OCI-LY1 (cell line): ENCODE measurements around the gene USP50.

ENCODE experiments used
- H2AFZ ChIP-seq: fragments of 200-600 bp; sonication (generic), shearing (Covaris generic); 2 replicates; pipeline ENCODE4 v1.6.0; 2014; ENCODE audit warnings: antibody characterized with exemption, mild to moderate bottlenecking, low read length
- H3F3A ChIP-seq: fragments of 200-600 bp; sonication (generic), shearing (Covaris generic); 2 replicates; pipeline ENCODE4 v1.6.0; 2014; ENCODE audit warnings: mild to moderate bottlenecking, antibody characterized with exemption, low read length, moderate library complexity; ENCODE audit not compliant: insufficient read depth
- H3K27ac ChIP-seq: fragments of 200-600 bp; sonication (generic); 2 replicates; pipeline ENCODE4 v1.5.1; 2014; ENCODE audit warnings: low read length, mixed run types, mild to moderate bottlenecking, low read depth; ENCODE audit not compliant: poor library complexity, severe bottlenecking
- H3K27me3 ChIP-seq: fragments of 200-600 bp; sonication (generic); 2 replicates; pipeline ENCODE4 v1.6.0; 2014; ENCODE audit warnings: antibody characterized with exemption, mild to moderate bottlenecking, low read length, moderate library complexity; ENCODE audit not compliant: insufficient read depth
- H3K36me3 ChIP-seq: fragments of 200-600 bp; sonication (generic); 2 replicates; pipeline ENCODE4 v1.6.1; 2014; ENCODE audit warnings: mild to moderate bottlenecking, antibody characterized with exemption, low read length, moderate library complexity, mixed read lengths; ENCODE audit not compliant: insufficient read depth
- H3K4me1 ChIP-seq: fragments of 200-600 bp; sonication (generic); 2 replicates; pipeline ENCODE4 v1.5.1; 2014; ENCODE audit warnings: mild to moderate bottlenecking, low read length, moderate library complexity; ENCODE audit not compliant: insufficient read depth, severe bottlenecking
- H3K4me2 ChIP-seq: fragments of 200-600 bp; sonication (generic), shearing (Covaris generic); 2 replicates; pipeline ENCODE4 v1.6.1; 2014; ENCODE audit warnings: low read length
- H3K4me3 ChIP-seq: fragments of 200-600 bp; sonication (generic); 2 replicates; pipeline ENCODE4 v1.5.1; 2014; ENCODE audit warnings: low read length, low read depth, mild to moderate bottlenecking, mixed read lengths; ENCODE audit not compliant: poor library complexity, severe bottlenecking
- H3K79me2 ChIP-seq: fragments of 200-600 bp; shearing (Covaris generic); 2 replicates; pipeline ENCODE4 v1.6.1; 2016; ENCODE audit warnings: mixed run types, low read length, mixed read lengths; ENCODE audit not compliant: insufficient read depth
- H3K9ac ChIP-seq: fragments of 200-600 bp; sonication (generic), shearing (Covaris generic); 2 replicates; pipeline ENCODE4 v1.6.1; 2014; ENCODE audit warnings: mild to moderate bottlenecking, low read length, mixed read lengths
- H3K9me2 ChIP-seq: fragments of 200-600 bp; sonication (generic), shearing (Covaris generic); 2 replicates; pipeline ENCODE4 v1.6.1; 2014; ENCODE audit warnings: low read depth, mild to moderate bottlenecking, low read length, mixed read lengths
- H3K9me3 ChIP-seq: fragments of 200-600 bp; shearing (Covaris generic); 2 replicates; pipeline ENCODE4 v1.6.1; 2014; ENCODE audit warnings: low read length, mixed read lengths
- H4K20me1 ChIP-seq: fragments of 200-600 bp; sonication (generic), shearing (Covaris generic); 2 replicates; pipeline ENCODE4 v1.6.0; 2016; ENCODE audit warnings: mild to moderate bottlenecking, low read length; ENCODE audit not compliant: insufficient read depth
- EZH2 ChIP-seq: fragments of 200-600 bp; sonication (generic), shearing (Covaris generic); IDR thresholded peaks from 2 replicates; pipeline ENCODE4 v1.8.0; 2017; ENCODE audit warnings: borderline replicate concordance, mixed run types, mild to moderate bottlenecking, antibody characterized with exemption, low read length, moderate library complexity, mixed read lengths
- TF ChIP-seq, protein P1 (sequence below): fragments of 200-600 bp; sonication (generic), shearing (Covaris generic); IDR thresholded peaks from 2 replicates; pipeline ENCODE4 v1.5.1; 2017; ENCODE audit warnings: mild to moderate bottlenecking, antibody characterized with exemption, low read length, moderate library complexity, mixed read lengths

The USP50 gene

GRCh38 chr15:50544368-50544767, 2.1 kb downstream of the USP50 start:
- no peaks in the 10 kb centered on the region for H4K20me1 ChIP-seq
- no peaks in the 10 kb centered on the region for H3K36me3 ChIP-seq
- H3K79me2 ChIP-seq, result no peaks in the 10 kb centered on the region
- no peaks in the 10 kb centered on the region for H3K9me3 ChIP-seq
- no peaks in the 10 kb centered on the region for H3K9me2 ChIP-seq
- no peak overlapping the region for H3K27ac ChIP-seq
- no peaks in the 10 kb centered on the region for H3K4me1 ChIP-seq
- no peak overlapping the region for H3K4me2 ChIP-seq
- H3F3A ChIP-seq, result no peaks in the 10 kb centered on the region
- no peak overlapping the region for H3K4me3 ChIP-seq
- H2AFZ ChIP-seq, result no peak overlapping the region
- no peaks in the 10 kb centered on the region for H3K27me3 ChIP-seq
- H3K9ac ChIP-seq, result no peak overlapping the region
- TF ChIP-seq, protein P1, sequence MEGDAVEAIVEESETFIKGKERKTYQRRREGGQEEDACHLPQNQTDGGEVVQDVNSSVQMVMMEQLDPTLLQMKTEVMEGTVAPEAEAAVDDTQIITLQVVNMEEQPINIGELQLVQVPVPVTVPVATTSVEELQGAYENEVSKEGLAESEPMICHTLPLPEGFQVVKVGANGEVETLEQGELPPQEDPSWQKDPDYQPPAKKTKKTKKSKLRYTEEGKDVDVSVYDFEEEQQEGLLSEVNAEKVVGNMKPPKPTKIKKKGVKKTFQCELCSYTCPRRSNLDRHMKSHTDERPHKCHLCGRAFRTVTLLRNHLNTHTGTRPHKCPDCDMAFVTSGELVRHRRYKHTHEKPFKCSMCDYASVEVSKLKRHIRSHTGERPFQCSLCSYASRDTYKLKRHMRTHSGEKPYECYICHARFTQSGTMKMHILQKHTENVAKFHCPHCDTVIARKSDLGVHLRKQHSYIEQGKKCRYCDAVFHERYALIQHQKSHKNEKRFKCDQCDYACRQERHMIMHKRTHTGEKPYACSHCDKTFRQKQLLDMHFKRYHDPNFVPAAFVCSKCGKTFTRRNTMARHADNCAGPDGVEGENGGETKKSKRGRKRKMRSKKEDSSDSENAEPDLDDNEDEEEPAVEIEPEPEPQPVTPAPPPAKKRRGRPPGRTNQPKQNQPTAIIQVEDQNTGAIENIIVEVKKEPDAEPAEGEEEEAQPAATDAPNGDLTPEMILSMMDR, result no peak
- TF ChIP-seq EZH2, result no peak

DNA sequence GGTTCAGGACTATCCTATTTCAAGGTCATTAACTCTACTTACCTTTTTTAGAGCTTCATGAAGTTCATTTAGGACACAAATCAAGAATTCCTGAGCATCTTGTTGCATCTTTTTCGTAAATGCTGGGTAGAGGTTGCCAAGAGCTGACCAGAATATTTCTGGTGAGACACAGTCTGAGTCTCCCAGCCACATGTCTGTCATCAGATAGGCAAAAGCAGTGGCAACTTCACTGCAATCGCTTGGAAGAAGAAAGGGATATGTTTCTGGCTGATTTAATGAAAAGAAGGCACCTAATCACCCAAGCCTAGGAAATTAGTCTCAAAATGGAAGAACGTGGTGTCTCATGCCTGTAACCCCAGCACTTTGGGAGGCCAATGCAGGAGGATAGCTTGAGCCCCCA, 2.9 kb downstream of the USP50 start:
- no peaks in the 10 kb centered on the region for H3K9me2 ChIP-seq
- H3K36me3 ChIP-seq, result no peaks in the 10 kb centered on the region
- no peak overlapping the region for H3K4me3 ChIP-seq
- no peaks in the 10 kb centered on the region for H3K27me3 ChIP-seq
- H4K20me1 ChIP-seq, result no peaks in the 10 kb centered on the region
- no peak for TF ChIP-seq EZH2
- TF ChIP-seq, protein P1, result no peak
- no peaks in the 10 kb centered on the region for H3F3A ChIP-seq
- no peak overlapping the region for H3K4me2 ChIP-seq
- no peaks in the 10 kb centered on the region for H3K79me2 ChIP-seq
- no peaks in the 10 kb centered on the region for H3K9me3 ChIP-seq
- no peak overlapping the region for H3K9ac ChIP-seq
- H3K4me1 ChIP-seq, result no peaks in the 10 kb centered on the region
- H3K27ac ChIP-seq, result no peak overlapping the region
- no peak overlapping the region for H2AFZ ChIP-seq

DNA sequence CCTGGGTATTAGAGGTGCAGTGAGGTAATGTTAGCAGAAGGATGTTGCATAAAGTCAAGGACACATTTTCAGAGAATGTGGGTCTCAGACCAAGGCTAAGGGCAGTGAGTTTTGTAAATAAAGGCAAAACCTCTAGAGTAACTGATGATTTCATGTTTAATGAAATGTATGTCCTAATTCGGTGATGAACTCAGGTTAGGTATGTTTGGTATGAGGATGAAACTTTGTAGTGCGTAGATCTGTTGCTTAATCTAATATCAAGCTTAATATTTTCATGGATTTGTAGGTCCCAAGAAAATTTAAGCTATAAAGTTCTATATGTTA, 3.6 kb downstream of the USP50 start:
- Histone ChIP-seq H4K20me1 (no peaks in the 10 kb centered on the region), H3K4me3 (no peak overlapping the region), H3K9me2 (no peaks in the 10 kb centered on the region), H3K27ac (no peak overlapping the region), H2AFZ (no peak overlapping the region), H3K4me2 (no peak overlapping the region), H3K36me3 (no peaks in the 10 kb centered on the region), H3K9me3 (no peaks in the 10 kb centered on the region), H3K79me2 (no peaks in the 10 kb centered on the region), H3F3A (no peaks in the 10 kb centered on the region), H3K4me1 (no peaks in the 10 kb centered on the region), H3K9ac (no peak overlapping the region), H3K27me3 (no peaks in the 10 kb centered on the region)
- TF ChIP-seq, protein P1, result no peak
- no peak for TF ChIP-seq EZH2
